IPS-18a (cell line): ENCODE results near the gene EXOC8.

ENCODE experiments used
- H3K27ac ChIP-seq: one replicate; pipeline ENCODE4 v1.5.1; 2013; ENCODE audit warnings: low read length
- H3K27me3 ChIP-seq: one replicate; pipeline ENCODE4 v1.6.1; 2013; ENCODE audit warnings: mild to moderate bottlenecking, low read length; ENCODE audit not compliant: control insufficient read depth, insufficient read depth
- H3K36me3 ChIP-seq: one replicate; pipeline ENCODE4 v1.6.1; 2013; ENCODE audit warnings: low read depth, low read length; ENCODE audit not compliant: control insufficient read depth
- H3K4me1 ChIP-seq: one replicate; pipeline ENCODE4 v1.6.1; 2013; ENCODE audit warnings: low read depth, low read length; ENCODE audit not compliant: control insufficient read depth
- H3K4me3 ChIP-seq: one replicate; pipeline ENCODE4 v1.5.1; 2013; ENCODE audit warnings: low read length
- H3K9ac ChIP-seq: one replicate; pipeline ENCODE4 v1.6.1; 2013; ENCODE audit warnings: mild to moderate bottlenecking, low read length, moderate library complexity
- H3K9me3 ChIP-seq: one replicate; pipeline ENCODE4 v1.6.1; 2013; ENCODE audit warnings: low read depth, low read length; ENCODE audit not compliant: control insufficient read depth

Gene EXOC8

GRCh38 chr1:231337472-231338269, at the start of gene EXOC8:
Gene EXOC8 (minus strand): TSS chr1:231337852. CDS start chr1:231337745, 107 bp downstream.
- Histone ChIP-seq H3K27ac (peak within 1 kb of the TSS; percentile 19), H3K9me3 (no peaks in the 10 kb centered on the region), H3K36me3 (no peaks in the 10 kb centered on the region), H3K27me3 (no peaks in the 10 kb centered on the region), H3K9ac (peak within 1 kb of the TSS; percentile 84), H3K4me1 (peaks cover 16% of the 10 kb centered on the region), H3K4me3 (peak within 1 kb of the TSS; percentile 93)

- no peaks in the 10 kb centered on the region for H3K27me3 ChIP-seq
- H3K4me1 ChIP-seq = no peaks in the 10 kb centered on the region
- no peak overlapping the region for H3K27ac ChIP-seq
- H3K4me3 ChIP-seq = no peak overlapping the region
- no peaks in the 10 kb centered on the region for H3K36me3 ChIP-seq
- H3K9me3 ChIP-seq = no peaks in the 10 kb centered on the region
- no peak overlapping the region for H3K9ac ChIP-seq
These were observed 48.8 kb upstream of the EXOC8 start for GRCh38 chr1:231386466-231386865.

GRCh38 chr1:231385416-231385748, 47.7 kb upstream of the EXOC8 start:
- Histone ChIP-seq H3K4me3 (no peak overlapping the region), H3K36me3 (no peaks in the 10 kb centered on the region), H3K27me3 (no peaks in the 10 kb centered on the region), H3K27ac (no peak overlapping the region), H3K9me3 (no peaks in the 10 kb centered on the region), H3K4me1 (no peaks in the 10 kb centered on the region), H3K9ac (no peak overlapping the region)

- no peaks in the 10 kb centered on the region for H3K36me3 ChIP-seq
- no peaks in the 10 kb centered on the region for H3K9me3 ChIP-seq
- no peak overlapping the region for H3K27ac ChIP-seq
- H3K4me1 ChIP-seq = no peaks in the 10 kb centered on the region
- H3K27me3 ChIP-seq = no peaks in the 10 kb centered on the region
- no peak overlapping the region for H3K9ac ChIP-seq
- H3K4me3 ChIP-seq = no peak overlapping the region
These were observed 47.2 kb upstream of the EXOC8 start for GRCh38 chr1:231384696-231385415.

GRCh38 chr1:231383159-231383860, 45.7 kb upstream of the EXOC8 start:
- no peaks in the 10 kb centered on the region for H3K4me1 ChIP-seq
- H3K27ac ChIP-seq = no peak overlapping the region
- H3K27me3 ChIP-seq = no peaks in the 10 kb centered on the region
- H3K36me3 ChIP-seq = no peaks in the 10 kb centered on the region
- H3K4me3 ChIP-seq = no peak overlapping the region
- H3K9me3 ChIP-seq = no peaks in the 10 kb centered on the region
- no peak overlapping the region for H3K9ac ChIP-seq

GRCh38 chr1:231382426-231382825, 44.8 kb upstream of the EXOC8 start:
- no peak overlapping the region for H3K9ac ChIP-seq
- H3K9me3 ChIP-seq = no peaks in the 10 kb centered on the region
- H3K4me3 ChIP-seq = no peak overlapping the region
- H3K27me3 ChIP-seq = no peaks in the 10 kb centered on the region
- no peaks in the 10 kb centered on the region for H3K4me1 ChIP-seq
- H3K27ac ChIP-seq = no peak overlapping the region
- H3K36me3 ChIP-seq = no peaks in the 10 kb centered on the region

- no peaks in the 10 kb centered on the region for H3K4me1 ChIP-seq
- no peak overlapping the region for H3K27ac ChIP-seq
- H3K9ac ChIP-seq = no peak overlapping the region
- no peaks in the 10 kb centered on the region for H3K36me3 ChIP-seq
- H3K27me3 ChIP-seq = no peaks in the 10 kb centered on the region
- H3K9me3 ChIP-seq = no peaks in the 10 kb centered on the region
- no peak overlapping the region for H3K4me3 ChIP-seq
These were observed 44.1 kb upstream of the EXOC8 start for GRCh38 chr1:231381729-231382128.

GRCh38 chr1:231376875-231377549, 39.4 kb upstream of the EXOC8 start:
- no peaks in the 10 kb centered on the region for H3K4me1 ChIP-seq
- H3K36me3 ChIP-seq = no peaks in the 10 kb centered on the region
- H3K4me3 ChIP-seq = no peak overlapping the region
- no peak overlapping the region for H3K27ac ChIP-seq
- no peaks in the 10 kb centered on the region for H3K9me3 ChIP-seq
- no peak overlapping the region for H3K9ac ChIP-seq
- H3K27me3 ChIP-seq = no peaks in the 10 kb centered on the region

- no peaks in the 10 kb centered on the region for H3K9me3 ChIP-seq
- no peak overlapping the region for H3K27ac ChIP-seq
- no peak overlapping the region for H3K4me3 ChIP-seq
- H3K36me3 ChIP-seq = no peaks in the 10 kb centered on the region
- H3K9ac ChIP-seq = no peak overlapping the region
- H3K27me3 ChIP-seq = no peaks in the 10 kb centered on the region
- H3K4me1 ChIP-seq = no peaks in the 10 kb centered on the region
These were observed 38.4 kb upstream of the EXOC8 start for GRCh38 chr1:231376101-231376500.

GRCh38 chr1:231374394-231374793, 36.7 kb upstream of the EXOC8 start:
- Histone ChIP-seq H3K4me3 (no peak overlapping the region), H3K36me3 (no peaks in the 10 kb centered on the region), H3K4me1 (no peaks in the 10 kb centered on the region), H3K9me3 (no peaks in the 10 kb centered on the region), H3K27me3 (no peaks in the 10 kb centered on the region), H3K9ac (no peak overlapping the region), H3K27ac (no peak overlapping the region)

GRCh38 chr1:231372501-231372900, 34.8 kb upstream of the EXOC8 start:
- no peaks in the 10 kb centered on the region for H3K9me3 ChIP-seq

More at GRCh38 chr1:231372501-231372900, 34.8 kb upstream of the EXOC8 start:
- Histone ChIP-seq H3K4me3 (no peak overlapping the region), H3K9ac (no peak overlapping the region), H3K27me3 (no peaks in the 10 kb centered on the region), H3K27ac (no peak overlapping the region), H3K4me1 (no peaks in the 10 kb centered on the region), H3K36me3 (no peaks in the 10 kb centered on the region)
